Motor neuron (in vitro differentiated cells): ENCODE results near the gene ALDOC. TPM values are rescaled to one million over a fixed set of nuclear protein-coding genes. Genes with fewer than 3 reads are reported as not detected.
A peak's percentile ranks its signal among the peaks of the same experiment; 100 is the strongest.
"Not testable (repeated sequence)": the region's sequence is repeated elsewhere in the genome, so short reads cannot be mapped to it uniquely, and the experiment has no call there.

ENCODE experiments used
- ATAC-seq, 8 experiments: fragments of 200-7000 bp; cut with Tn5 transposase; replicated peaks in 6 of 8; 2 replicates each; pipeline ENCODE4 v1.8.0; 2021; ENCODE audit warnings: mild to moderate bottlenecking in 8 of 8, moderate library complexity in 8 of 8
- H3K27ac ChIP-seq, 2 donors: fragments of 250-450 bp; sonication (Bioruptor Pico); 2 replicates each; pipeline ENCODE4 v1.9.0; 2021; ENCODE audit warnings: antibody characterized with exemption in 2 of 2, mild to moderate bottlenecking in 2 of 2, moderate library complexity in 1 of 2
- H3K4me1 ChIP-seq, 2 donors: fragments of 250-450 bp; sonication (Bioruptor Pico); replicated peaks in 1 of 2; 2 replicates each; pipeline ENCODE4 v1.6.1; 2021; ENCODE audit warnings: antibody characterized with exemption in 2 of 2, mild to moderate bottlenecking in 2 of 2, moderate library complexity in 1 of 2
- H3K4me3 ChIP-seq, 5 donors: fragments of 250-450 bp; sonication (Bioruptor Pico); 2 replicates each; pipeline ENCODE4 v1.9.0; 2021; ENCODE audit warnings: antibody characterized with exemption in 5 of 5, mild to moderate bottlenecking in 5 of 5, moderate library complexity in 4 of 5
- WGBS, 10 experiments: fragments of 450-650 bp; shearing (Covaris generic); methylation state at CpG; one replicate each; pipeline ENCODE4 v1.0.0; 2022; 5-methylcytosine and 5-hydroxymethylcytosine counted together
- in situ Hi-C, 9 experiments: fragments of 400-800 bp; cut with MboI; loops; one replicate each; pipeline ENCODE4 v1.15.0; 2021; ENCODE audit warnings: low sequenced_read_pairs in 9 of 9, low pct_unique_long_range_greater_than_20kb in 2 of 9; ENCODE audit not compliant: unreplicated experiment in 9 of 9
- total RNA-seq, 8 experiments: library from RNA; unstranded; fragments of 300-600 nt; gene quantifications; 2 replicates each; pipeline versions ENCODE4 v1.2.3 to v1.2.4, GENCODE V29; 2022

ALDOC gene
- total RNA-seq, 8 experiments from 2014 or later = 15.3 to 104 (median 33.1) TPM

- 67 to 100% (median 92%) methylated on average over 1 to 4 of the region's 4 CpGs; no CpG with 5 or more reads in 4 of the 10 experiments for WGBS, 10 experiments
- in situ Hi-C loops = loop anchor here in 1 of 9 experiments (25.0 kb wide), 1 partner anchor 92 kb away; no protein-coding TSS in a partner anchor
- Histone ChIP-seq H3K4me3 (no peak overlapping the region), H3K27ac (no peak overlapping the region), H3K4me1 (peaks cover 9 to 17% of the 10 kb centered on the region in 2 donors)
- ATAC-seq = no peak
These were observed 2.8 kb upstream of the ALDOC start for GRCh38 chr17:28579526-28579925.

GRCh38 chr17:28578246-28579195 lies 1.8 kb upstream of the ALDOC start:
- H3K4me3 ChIP-seq = no peak overlapping the region
- WGBS, 10 experiments = 90 to 100% (median 97%) methylated on average over 1 to 6 of the region's 8 CpGs; no CpG with 5 or more reads in 3 of the 10 experiments
- no peak overlapping the region for H3K27ac ChIP-seq
- no peak for ATAC-seq
- peaks cover 9 to 17% of the 10 kb centered on the region in 2 donors for H3K4me1 ChIP-seq
- in situ Hi-C loops = loop anchor here in 1 of 9 experiments (25.0 kb wide), 1 partner anchor 91 kb away; no protein-coding TSS in a partner anchor

- peaks cover 9 to 17% of the 10 kb centered on the region in 2 donors for H3K4me1 ChIP-seq
- H3K27ac ChIP-seq = peak overlapping the region in 1 of 2 donors; percentile 3
- H3K4me3 ChIP-seq = no peak overlapping the region
- whole genome bisulfite sequencing, 10 experiments = 90 to 100% (median 100%) methylated on average over 1 to 2 of the region's 3 CpGs; no CpG with 5 or more reads in 4 of the 10 experiments
- ATAC-seq = no peak
- in situ Hi-C loops = loop anchor here in 1 of 9 experiments (25.0 kb wide), 1 partner anchor 90 kb away; no protein-coding TSS in a partner anchor
These were observed 750 bp upstream of the ALDOC start for GRCh38 chr17:28577466-28577824.

GRCh38 chr17:28576016-28576415 lies 679 bp downstream of the ALDOC start:
- 33 to 43% methylated on average over 1 of the region's 3 CpGs; no CpG with 5 or more reads in 8 of the 10 experiments for WGBS, 10 experiments
- H3K27ac ChIP-seq, ATAC-seq: not testable (repeated sequence)
- Histone ChIP-seq H3K4me3 (peak overlapping the region; percentile 16 to 32 (median 27)), H3K4me1 (peaks cover 12 to 17% of the 10 kb centered on the region in 2 donors)
- in situ Hi-C loops = loop anchor here in 1 of 9 experiments (25.0 kb wide), 1 partner anchor 89 kb away; no protein-coding TSS in a partner anchor

GRCh38 chr17:28575126-28575795 lies 1.4 kb downstream of the ALDOC start:
- WGBS, 10 experiments = 67 to 100% (median 88%) methylated on average over 1 to 11 of the region's 14 CpGs; no CpG with 5 or more reads in 3 of the 10 experiments
- H3K4me3 ChIP-seq = peak overlapping the region in 1 of 5 donors; percentile 32
- peaks cover 13 to 17% of the 10 kb centered on the region in 2 donors for H3K4me1 ChIP-seq
- in situ Hi-C loops = loop anchor here in 1 of 9 experiments (25.0 kb wide), 1 partner anchor 88 kb away; no protein-coding TSS in a partner anchor
- no peak overlapping the region for H3K27ac ChIP-seq
- no peak for ATAC-seq

GRCh38 chr17:28574526-28574925 lies 2.2 kb downstream of the ALDOC start:
- Histone ChIP-seq H3K4me3 (no peak overlapping the region), H3K27ac (no peak overlapping the region)
- no peak for ATAC-seq

GRCh38 chr17:28573966-28574480 lies 2.7 kb downstream of the ALDOC start:
- Histone ChIP-seq H3K27ac (no peak overlapping the region), H3K4me3 (no peak overlapping the region), H3K4me1 (peaks cover 20% of the 10 kb centered on the region in 2 donors)
- no peak for ATAC-seq
- in situ Hi-C loops = no loop called here
- WGBS, 10 experiments = 80 to 100% (median 84%) methylated on average over 1 to 3 of the region's 6 CpGs; no CpG with 5 or more reads in 6 of the 10 experiments

More at GRCh38 chr17:28574526-28574925, 2.2 kb downstream of the ALDOC start:
- 70 to 90% (median 86%) methylated on average over 1 to 3 of the region's 7 CpGs; no CpG with 5 or more reads in 4 of the 10 experiments for WGBS, 10 experiments
- peaks cover 20% of the 10 kb centered on the region in 2 donors for H3K4me1 ChIP-seq
- in situ Hi-C loops = no loop called here

- in situ Hi-C loops = no loop called here
- Histone ChIP-seq H3K4me3 (no peak overlapping the region), H3K4me1 (peaks cover 20% of the 10 kb centered on the region in 2 donors), H3K27ac (no peak overlapping the region)
- ATAC-seq = no peak
- 80 to 91% (median 89%) methylated on average over 1 to 4 of the region's 9 CpGs; no CpG with 5 or more reads in 7 of the 10 experiments for WGBS, 10 experiments
These were observed 3.2 kb downstream of the ALDOC start for GRCh38 chr17:28573521-28573920.

- H3K4me3 ChIP-seq = no peak overlapping the region
- peaks cover 20% of the 10 kb centered on the region in 2 donors for H3K4me1 ChIP-seq
- ATAC-seq = no peak
- in situ Hi-C loops = no loop called here
- H3K27ac ChIP-seq = no peak overlapping the region
These were observed 3.7 kb downstream of the ALDOC start for GRCh38 chr17:28573040-28573380.

- in situ Hi-C loops = no loop called here
- peak overlapping the region in 2 of 5 donors; percentile 65 to 85 for H3K4me3 ChIP-seq
These were observed 4.2 kb downstream of the ALDOC start for GRCh38 chr17:28572259-28573039.

GRCh38 chr17:28571361-28572122 lies 5.2 kb downstream of the ALDOC start, which contains the start of gene PIGS:
Gene PIGS (minus strand): TSS chr17:28571524. CDS start chr17:28571496, 28 bp downstream.
- in situ Hi-C loops = no loop called here
- peak; percentile 94 to 99 (median 97) for ATAC-seq
- 0 to 21% (median 2%) methylated on average over 1 to 8 of the region's 49 CpGs for WGBS, 10 experiments
- Histone ChIP-seq H3K27ac (peak within 1 kb of the TSS; percentile 30 to 35), H3K4me1 (peaks cover 13 to 31% of the 10 kb centered on the region in 2 donors), H3K4me3 (peak within 1 kb of the TSS; percentile 65 to 85 (median 69))

More at GRCh38 chr17:28572259-28573039, 4.2 kb downstream of the ALDOC start:
- no peak overlapping the region for H3K27ac ChIP-seq
- 40 to 90% (median 63%) methylated on average over 1 to 2 of the region's 5 CpGs; no CpG with 5 or more reads in 6 of the 10 experiments for WGBS, 10 experiments
- no peak for ATAC-seq
- peaks cover 19 to 22% of the 10 kb centered on the region in 2 donors for H3K4me1 ChIP-seq
